ENCODE data around the gene SPRR5.

SPRR5 gene

DNA sequence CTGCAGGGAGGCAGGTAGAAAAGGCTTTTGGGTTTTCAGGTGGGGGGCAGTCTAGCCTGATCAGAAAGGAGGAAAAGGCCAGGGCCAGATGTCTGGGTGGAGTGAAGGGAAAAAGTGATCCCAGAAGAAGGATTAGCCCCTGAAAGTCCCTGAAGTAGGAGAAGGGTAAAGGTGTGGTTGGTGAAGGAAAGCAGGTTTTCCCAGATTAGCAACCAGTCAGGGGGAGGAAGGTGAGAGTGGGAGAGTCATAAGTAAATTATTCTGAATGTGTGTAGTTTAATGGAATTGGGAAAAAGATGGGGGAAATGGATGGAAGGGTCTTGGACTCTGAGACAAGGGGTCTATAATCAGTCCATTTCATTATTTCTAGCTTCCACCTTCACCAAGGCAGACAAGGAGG lies 36.2 kb downstream of the SPRR5 start:
- Histone ChIP-seq H3K4me3 (ENCODE audit: low read depth, low read length) (no peak overlapping the region), H3K27me3 (ENCODE audit: insufficient read depth, low read length) (no peaks in the 10 kb centered on the region), H3K36me3 (ENCODE audit: insufficient read depth, low read length) (no peaks in the 10 kb centered on the region), H3K79me2 (ENCODE audit: control insufficient read depth, insufficient read depth, low read length, unreplicated experiment) (no peaks in the 10 kb centered on the region), H3K27ac (ENCODE audit: low read depth, low read length) (no peak overlapping the region), H3K4me1 (ENCODE audit: control insufficient read depth, insufficient read depth, low read length, unreplicated experiment) (no peaks in the 10 kb centered on the region), H2AFZ (ENCODE audit: low read length, unreplicated experiment) (no peak overlapping the region)

GRCh38 chr1:152983743-152984142 lies 36.7 kb downstream of the SPRR5 start, which contains the start of gene SPRR1A:
SPRR1A (plus strand) TSS chr1:152984081; CDS start chr1:152985231, 1,150 bp downstream.
- Histone ChIP-seq H3K36me3 (ENCODE audit: insufficient read depth, low read length) (no peaks in the 10 kb centered on the region), H3K4me3 (ENCODE audit: low read depth, low read length) (no peak within 1 kb of the TSS), H3K4me1 (ENCODE audit: control insufficient read depth, insufficient read depth, low read length, unreplicated experiment) (no peaks in the 10 kb centered on the region), H3K79me2 (ENCODE audit: control insufficient read depth, insufficient read depth, low read length, unreplicated experiment) (no peaks in the 10 kb centered on the region), H3K27me3 (ENCODE audit: insufficient read depth, low read length) (no peaks in the 10 kb centered on the region), H3K27ac (ENCODE audit: low read depth, low read length) (no peak within 1 kb of the TSS), H2AFZ (ENCODE audit: low read length, unreplicated experiment) (no peak within 1 kb of the TSS)

GRCh38 chr1:152986578-152986977 lies 39.6 kb downstream of the SPRR5 start:
- H3K4me3 ChIP-seq (ENCODE audit: low read depth, low read length): no peak overlapping the region
- H3K79me2 ChIP-seq (ENCODE audit: control insufficient read depth, insufficient read depth, low read length, unreplicated experiment): no peaks in the 10 kb centered on the region
- no peaks in the 10 kb centered on the region for H3K36me3 ChIP-seq (ENCODE audit: insufficient read depth, low read length)
- H3K27me3 ChIP-seq (ENCODE audit: insufficient read depth, low read length): no peaks in the 10 kb centered on the region
- H2AFZ ChIP-seq (ENCODE audit: low read length, unreplicated experiment): no peak overlapping the region
- no peaks in the 10 kb centered on the region for H3K4me1 ChIP-seq (ENCODE audit: control insufficient read depth, insufficient read depth, low read length, unreplicated experiment)
- no peak overlapping the region for H3K27ac ChIP-seq (ENCODE audit: low read depth, low read length)

DNA sequence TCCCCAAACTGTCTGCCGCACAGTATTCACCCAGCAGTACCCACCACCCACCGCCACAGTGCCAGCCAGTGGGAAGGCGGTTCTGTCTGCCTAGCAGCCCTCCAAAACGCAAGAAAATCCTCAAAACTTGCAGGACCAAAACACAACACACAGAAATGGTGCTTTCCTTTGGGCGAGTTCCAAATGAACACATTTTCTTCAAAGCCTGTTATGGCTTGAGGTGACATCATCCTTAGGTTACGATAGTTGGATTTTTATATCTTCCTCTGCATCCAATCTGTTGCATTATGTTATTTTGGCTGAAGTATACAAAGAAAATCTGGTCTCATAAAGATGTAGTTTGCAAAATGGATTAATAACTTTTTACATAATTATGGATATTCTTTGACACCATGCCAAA lies 46.2 kb downstream of the SPRR5 start:
- no peaks in the 10 kb centered on the region for H3K79me2 ChIP-seq (ENCODE audit: control insufficient read depth, insufficient read depth, low read length, unreplicated experiment)
- no peaks in the 10 kb centered on the region for H3K4me1 ChIP-seq (ENCODE audit: control insufficient read depth, insufficient read depth, low read length, unreplicated experiment)
- no peak overlapping the region for H2AFZ ChIP-seq (ENCODE audit: low read length, unreplicated experiment)
- H3K27ac ChIP-seq (ENCODE audit: low read depth, low read length): no peak overlapping the region
- no peaks in the 10 kb centered on the region for H3K36me3 ChIP-seq (ENCODE audit: insufficient read depth, low read length)
- no peaks in the 10 kb centered on the region; the same call in 1 of the 2 replicates for H3K27me3 ChIP-seq (ENCODE audit: insufficient read depth, low read length)
- no peak overlapping the region for H3K4me3 ChIP-seq (ENCODE audit: low read depth, low read length)

GRCh38 chr1:152995842-152996241 lies 48.8 kb downstream of the SPRR5 start:
- no peaks in the 10 kb centered on the region; the same call in 1 of the 2 replicates for H3K27me3 ChIP-seq (ENCODE audit: insufficient read depth, low read length)
- no peak overlapping the region for H3K4me3 ChIP-seq (ENCODE audit: low read depth, low read length)
- no peaks in the 10 kb centered on the region for H3K4me1 ChIP-seq (ENCODE audit: control insufficient read depth, insufficient read depth, low read length, unreplicated experiment)
- no peak overlapping the region for H3K27ac ChIP-seq (ENCODE audit: low read depth, low read length)
- H2AFZ ChIP-seq (ENCODE audit: low read length, unreplicated experiment): no peak overlapping the region
- no peaks in the 10 kb centered on the region for H3K79me2 ChIP-seq (ENCODE audit: control insufficient read depth, insufficient read depth, low read length, unreplicated experiment)
- H3K36me3 ChIP-seq (ENCODE audit: insufficient read depth, low read length): no peaks in the 10 kb centered on the region

DNA sequence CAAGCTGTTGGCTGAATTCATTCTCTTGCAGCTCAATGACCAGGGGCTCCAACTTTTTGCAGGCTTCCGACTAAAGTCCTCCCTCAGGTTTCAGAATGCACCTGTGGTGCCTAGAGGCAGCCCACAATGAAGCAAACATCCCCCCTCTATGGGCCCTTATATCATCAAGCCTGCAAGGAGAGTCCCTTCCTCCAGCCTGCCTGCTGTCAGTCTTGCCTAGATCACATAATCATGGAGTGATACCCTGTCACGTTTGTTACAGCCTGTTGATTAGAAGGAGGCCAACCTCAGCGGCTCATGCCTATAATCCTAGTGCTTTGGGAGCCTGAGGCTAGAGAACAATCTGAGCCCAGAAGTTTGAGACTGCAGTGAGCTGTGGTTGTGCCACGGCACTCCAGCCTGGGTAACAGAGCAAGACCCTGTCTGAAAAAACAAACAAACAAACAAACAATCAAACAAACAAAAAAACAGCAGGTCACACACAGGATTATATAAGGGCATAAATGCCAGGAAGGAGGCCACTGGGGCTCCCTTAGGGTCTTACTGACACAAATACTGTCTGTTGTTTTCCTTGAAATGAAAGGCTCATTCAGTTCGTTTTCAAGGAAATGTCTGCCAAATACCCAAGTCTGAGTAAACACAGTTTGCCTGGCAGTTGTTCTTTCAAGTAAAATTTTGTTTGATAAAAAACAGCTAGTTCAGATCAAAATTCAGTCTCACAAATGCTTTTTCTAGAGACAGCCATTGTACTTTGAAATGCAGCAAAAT lies 49.8 kb downstream of the SPRR5 start:
- H3K79me2 ChIP-seq (ENCODE audit: control insufficient read depth, insufficient read depth, low read length, unreplicated experiment): no peaks in the 10 kb centered on the region
- no peak overlapping the region for H3K27ac ChIP-seq (ENCODE audit: low read depth, low read length)
- H3K36me3 ChIP-seq (ENCODE audit: insufficient read depth, low read length): no peaks in the 10 kb centered on the region
- no peaks in the 10 kb centered on the region for H3K4me1 ChIP-seq (ENCODE audit: control insufficient read depth, insufficient read depth, low read length, unreplicated experiment)
- no peak overlapping the region for H2AFZ ChIP-seq (ENCODE audit: low read length, unreplicated experiment)
- no peak overlapping the region for H3K4me3 ChIP-seq (ENCODE audit: low read depth, low read length)
- H3K27me3 ChIP-seq (ENCODE audit: insufficient read depth, low read length): no peaks in the 10 kb centered on the region; the same call in 1 of the 2 replicates

DNA sequence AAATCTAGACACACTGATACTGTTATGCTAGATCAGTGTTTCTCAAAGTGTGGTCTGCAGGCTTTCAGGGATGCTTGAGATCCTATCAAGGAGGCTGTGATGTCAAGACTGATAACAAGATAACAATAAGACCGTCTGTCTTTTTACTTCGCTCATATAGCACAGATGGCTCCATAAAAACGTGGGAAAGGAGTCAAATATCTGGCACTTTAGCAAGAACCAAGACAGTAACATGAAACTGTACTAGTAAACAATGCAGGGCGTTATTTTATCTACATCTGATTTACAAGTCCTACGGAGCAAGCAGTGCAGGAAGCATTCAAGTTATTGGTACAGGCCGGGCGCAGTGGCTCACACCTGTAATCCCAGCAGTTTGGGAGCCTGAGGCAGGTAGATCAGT lies 50.9 kb downstream of the SPRR5 start:
- Histone ChIP-seq H3K79me2 (ENCODE audit: control insufficient read depth, insufficient read depth, low read length, unreplicated experiment) (no peaks in the 10 kb centered on the region), H3K4me3 (ENCODE audit: low read depth, low read length) (no peak overlapping the region), H3K36me3 (ENCODE audit: insufficient read depth, low read length) (no peaks in the 10 kb centered on the region), H3K4me1 (ENCODE audit: control insufficient read depth, insufficient read depth, low read length, unreplicated experiment) (no peaks in the 10 kb centered on the region), H3K27ac (ENCODE audit: low read depth, low read length) (no peak overlapping the region), H2AFZ (ENCODE audit: low read length, unreplicated experiment) (no peak overlapping the region), H3K27me3 (ENCODE audit: insufficient read depth, low read length) (no peaks in the 10 kb centered on the region; the same call in 1 of the 2 replicates)

DNA sequence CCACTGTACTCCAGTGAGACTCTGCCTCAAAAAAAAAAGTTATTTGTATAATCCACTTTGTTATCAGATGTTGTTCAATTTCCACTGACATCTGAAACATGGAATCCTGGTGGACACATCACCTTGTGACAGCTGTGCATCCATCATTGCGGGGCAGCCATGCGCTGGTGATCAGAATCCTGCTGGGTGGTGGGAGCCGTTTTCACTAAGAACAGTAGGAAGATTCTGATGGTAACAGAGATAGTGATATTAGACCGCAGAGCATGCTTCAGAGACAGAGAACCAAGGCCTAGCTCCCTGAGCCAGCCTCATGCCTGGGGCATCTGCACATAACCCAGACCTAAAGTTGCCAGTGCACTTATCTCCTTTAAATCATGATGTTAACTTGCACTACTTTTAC lies 51.5 kb downstream of the SPRR5 start:
- no peaks in the 10 kb centered on the region for H3K4me1 ChIP-seq (ENCODE audit: control insufficient read depth, insufficient read depth, low read length, unreplicated experiment)
- H3K27ac ChIP-seq (ENCODE audit: low read depth, low read length): no peak overlapping the region
- no peak overlapping the region for H3K4me3 ChIP-seq (ENCODE audit: low read depth, low read length)
- H2AFZ ChIP-seq (ENCODE audit: low read length, unreplicated experiment): no peak overlapping the region
- no peaks in the 10 kb centered on the region for H3K36me3 ChIP-seq (ENCODE audit: insufficient read depth, low read length)
- no peaks in the 10 kb centered on the region for H3K27me3 ChIP-seq (ENCODE audit: insufficient read depth, low read length)
- no peaks in the 10 kb centered on the region for H3K79me2 ChIP-seq (ENCODE audit: control insufficient read depth, insufficient read depth, low read length, unreplicated experiment)
